HG03108 (cell line): ENCODE data around the gene PDE4D.
"Not testable (repeated sequence)": the region's sequence is repeated elsewhere in the genome, so short reads cannot be mapped to it uniquely, and the experiment has no call there.

Source experiments
- ATAC-seq: cut with Tn5 transposase; IDR thresholded peaks from one replicate; pipeline ENCODE4 v1.9.1; 2021; ENCODE audit warnings: moderate library complexity; ENCODE audit not compliant: unreplicated experiment

Gene PDE4D

GRCh38 chr5:59800347-59800893 is 93.1 kb downstream of the PDE4D start:
- ATAC-seq, result no peak

- ATAC-seq, result peak; percentile 36
These were observed 93.7 kb downstream of the PDE4D start for GRCh38 chr5:59799668-59800346.

- peak; percentile 73 for ATAC-seq
These were observed 94.5 kb downstream of the PDE4D start for GRCh38 chr5:59798862-59799667.

- no peak for ATAC-seq
These were observed 98.4 kb downstream of the PDE4D start for GRCh38 chr5:59795141-59795540.

- no peak for ATAC-seq
These were observed 100.4 kb downstream of the PDE4D start for GRCh38 chr5:59792983-59793585.

- ATAC-seq, result no peak
These were observed 101.9 kb downstream of the PDE4D start for GRCh38 chr5:59791617-59792016.

- ATAC-seq, result peak; percentile 10
These were observed 102.6 kb downstream of the PDE4D start for GRCh38 chr5:59790776-59791475.

- ATAC-seq, result peak; percentile 80
These were observed 103.2 kb downstream of the PDE4D start for GRCh38 chr5:59790376-59790775.

- no peak for ATAC-seq
These were observed 103.6 kb downstream of the PDE4D start for GRCh38 chr5:59789894-59790293.

- no peak for ATAC-seq
These were observed 104.3 kb downstream of the PDE4D start for GRCh38 chr5:59789197-59789596.

GRCh38 chr5:59786334-59786805 is 107.2 kb downstream of the PDE4D start:
- ATAC-seq, result no peak

GRCh38 chr5:59785676-59786333 is 107.7 kb downstream of the PDE4D start:
- ATAC-seq, result no peak

- ATAC-seq, result not testable (repeated sequence)
These were observed 108.8 kb downstream of the PDE4D start for GRCh38 chr5:59784708-59785107.

- no peak for ATAC-seq
These were observed 110.3 kb downstream of the PDE4D start for GRCh38 chr5:59783264-59783663.

GRCh38 chr5:59782856-59783255 is 110.7 kb downstream of the PDE4D start:
- ATAC-seq, result no peak

GRCh38 chr5:59779453-59779852 is 114.1 kb downstream of the PDE4D start:
- no peak for ATAC-seq

GRCh38 chr5:59777028-59777427 is 116.5 kb downstream of the PDE4D start:
- ATAC-seq, result no peak

- ATAC-seq, result no peak
These were observed 120.2 kb downstream of the PDE4D start for GRCh38 chr5:59773294-59773693.

GRCh38 chr5:59772757-59773156 is 120.8 kb downstream of the PDE4D start:
- no peak for ATAC-seq

GRCh38 chr5:59772206-59772605 is 121.3 kb downstream of the PDE4D start:
- ATAC-seq, result no peak
